ENCODE data around the gene VCY1B.
"Not testable (repeated sequence)": the region's sequence is repeated elsewhere in the genome, so short reads cannot be mapped to it uniquely, and the experiment has no call there.

Gene VCY1B

GRCh38 chrY:14055927-14056326 is at the start of gene VCY1B:
Gene VCY1B (plus strand): TSS chrY:14056227. CDS start chrY:14056290, 63 bp downstream.
- DNase-seq, result not testable (repeated sequence)

- DNase-seq, result not testable (repeated sequence)
Measured at GRCh38 chrY:14011916-14012315, 44.1 kb upstream of the VCY1B start.

DNA sequence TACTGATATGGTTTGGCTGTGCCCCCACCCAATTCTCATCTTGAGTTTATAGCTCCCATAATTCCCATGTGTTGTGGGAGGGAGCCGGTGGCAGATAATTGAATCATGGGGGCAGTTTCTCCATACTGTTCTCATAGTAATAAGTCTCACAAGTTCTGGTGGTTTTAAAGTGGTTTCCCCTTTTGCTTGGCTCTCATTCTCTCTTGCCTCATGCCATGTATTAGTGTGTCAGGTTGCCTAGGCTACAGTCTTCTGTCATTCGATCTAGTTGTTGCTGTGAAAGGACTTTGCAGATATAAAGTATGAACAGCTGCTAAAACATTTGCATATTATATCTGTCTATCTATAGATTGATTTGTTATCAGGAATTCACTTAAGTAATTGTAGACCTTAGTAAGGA is 25.6 kb upstream of the VCY1B start:
- not testable (repeated sequence) for DNase-seq

- no peak for DNase-seq
Measured at GRCh38 chrY:14085877-14086276, 29.9 kb downstream of the VCY1B start.

Data from fibroblast of skin of right biceps (primary cell).